Activated CD8-positive, alpha-beta memory T cell treated with anti-CD3 and anti-CD28 coated beads for 24 hours (primary cell): ENCODE measurements around the gene ZGLP1.

Source experiments
- DNase-seq: peaks from one replicate; pipeline ENCODE4 v3.0.0-alpha.2; 2020

ZGLP1 gene

GRCh38 chr19:10274589-10274988 lies 35.0 kb downstream of the ZGLP1 start:
- no peak for DNase-seq

- DNase-seq = peak; percentile 77
Observed at GRCh38 chr19:10271543-10272086, 38.0 kb downstream of the ZGLP1 start.

- peak; percentile 89 for DNase-seq
Observed at GRCh38 chr19:10270616-10271394, 38.8 kb downstream of the ZGLP1 start, which contains the start of gene ICAM1. ICAM1 (plus strand) TSS chr19:10271120; CDS start chr19:10271160, 40 bp downstream.

GRCh38 chr19:10270180-10270615 lies 39.4 kb downstream of the ZGLP1 start:
- peak; percentile 87 for DNase-seq

- peak; percentile 97 for DNase-seq
Observed at GRCh38 chr19:10269333-10270179, 40.1 kb downstream of the ZGLP1 start.

- DNase-seq = no peak
Observed at GRCh38 chr19:10268071-10268470, 41.5 kb downstream of the ZGLP1 start.

GRCh38 chr19:10266706-10267105 lies 42.9 kb downstream of the ZGLP1 start:
- no peak for DNase-seq

- DNase-seq = no peak
Observed at GRCh38 chr19:10262771-10263170, 46.8 kb downstream of the ZGLP1 start.

GRCh38 chr19:10260141-10260584 lies 49.5 kb downstream of the ZGLP1 start:
- peak; percentile 79 for DNase-seq

- DNase-seq = peak; percentile 92
Observed at GRCh38 chr19:10259162-10259905, 50.3 kb downstream of the ZGLP1 start.

- DNase-seq = no peak
Observed at GRCh38 chr19:10258080-10258710, 51.4 kb downstream of the ZGLP1 start.

GRCh38 chr19:10256970-10257615 lies 52.5 kb downstream of the ZGLP1 start:
- no peak for DNase-seq

GRCh38 chr19:10256551-10256950 lies 53.1 kb downstream of the ZGLP1 start:
- no peak for DNase-seq

GRCh38 chr19:10255358-10255757 lies 54.3 kb downstream of the ZGLP1 start:
- no peak for DNase-seq
